Stimulated activated CD4-positive, alpha-beta T cell treated with anti-CD3 and anti-CD28 coated beads, Interleukin-2, amount 100 ng/mL, for 4 hours (primary cell): ENCODE measurements around the gene CSMD2.
"Not testable (repeated sequence)": the region's sequence is repeated elsewhere in the genome, so short reads cannot be mapped to it uniquely, and the experiment has no call there.

Experiments used
- DNase-seq: peaks from one replicate; pipeline ENCODE4 v3.0.0-alpha.2; 2020; ENCODE audit warnings: low read depth

The CSMD2 gene

GRCh38 chr1:33532936-33533335 lies 632.1 kb downstream of the CSMD2 start:
- no peak for DNase-seq

GRCh38 chr1:33532250-33532649 lies 632.8 kb downstream of the CSMD2 start:
- DNase-seq = no peak

GRCh38 chr1:33529957-33530356 lies 635.1 kb downstream of the CSMD2 start:
- DNase-seq = no peak

GRCh38 chr1:33527934-33528333 lies 637.1 kb downstream of the CSMD2 start:
- no peak for DNase-seq

- no peak for DNase-seq
Measured at GRCh38 chr1:33524586-33524985, 640.4 kb downstream of the CSMD2 start.

- DNase-seq = no peak
Measured at GRCh38 chr1:33519240-33519884, 645.7 kb downstream of the CSMD2 start.

GRCh38 chr1:33517596-33518250 lies 647.3 kb downstream of the CSMD2 start:
- no peak for DNase-seq

- DNase-seq = no peak
Measured at GRCh38 chr1:33516891-33517567, 648.0 kb downstream of the CSMD2 start.

- no peak for DNase-seq
Measured at GRCh38 chr1:33516428-33516827, 648.6 kb downstream of the CSMD2 start.

- no peak for DNase-seq
Measured at GRCh38 chr1:33515607-33516006, 649.4 kb downstream of the CSMD2 start.

GRCh38 chr1:33515112-33515511 lies 649.9 kb downstream of the CSMD2 start:
- DNase-seq = no peak

GRCh38 chr1:33512226-33513011 lies 652.6 kb downstream of the CSMD2 start:
- no peak for DNase-seq

GRCh38 chr1:33509276-33509675 lies 655.8 kb downstream of the CSMD2 start:
- not testable (repeated sequence) for DNase-seq

- no peak for DNase-seq
Measured at GRCh38 chr1:33508151-33508550, 656.9 kb downstream of the CSMD2 start.

GRCh38 chr1:33507661-33508060 lies 657.4 kb downstream of the CSMD2 start:
- DNase-seq = no peak

- no peak for DNase-seq
Measured at GRCh38 chr1:33503506-33503905, 661.5 kb downstream of the CSMD2 start.

GRCh38 chr1:33502726-33503125 lies 662.3 kb downstream of the CSMD2 start:
- no peak for DNase-seq

- no peak for DNase-seq
Measured at GRCh38 chr1:33501774-33502173, 663.3 kb downstream of the CSMD2 start.

- DNase-seq = no peak
Measured at GRCh38 chr1:33501309-33501708, 663.7 kb downstream of the CSMD2 start.

GRCh38 chr1:33500547-33500946 lies 664.5 kb downstream of the CSMD2 start:
- DNase-seq = no peak

GRCh38 chr1:33497410-33497809 lies 667.6 kb downstream of the CSMD2 start:
- DNase-seq = no peak

GRCh38 chr1:33494929-33495328 lies 670.1 kb downstream of the CSMD2 start:
- no peak for DNase-seq

- DNase-seq = no peak
Measured at GRCh38 chr1:33488624-33489023, 676.4 kb downstream of the CSMD2 start.
